HG02763 (cell line): ENCODE measurements around the gene DPF1.
"Not testable (repeated sequence)": the region's sequence is repeated elsewhere in the genome, so short reads cannot be mapped to it uniquely, and the experiment has no call there.

ENCODE experiments used
- ATAC-seq: cut with Tn5 transposase; IDR thresholded peaks from one replicate; pipeline ENCODE4 v1.9.1; 2021; ENCODE audit warnings: mild to moderate bottlenecking, moderate library complexity; ENCODE audit not compliant: unreplicated experiment

DPF1 gene

DNA sequence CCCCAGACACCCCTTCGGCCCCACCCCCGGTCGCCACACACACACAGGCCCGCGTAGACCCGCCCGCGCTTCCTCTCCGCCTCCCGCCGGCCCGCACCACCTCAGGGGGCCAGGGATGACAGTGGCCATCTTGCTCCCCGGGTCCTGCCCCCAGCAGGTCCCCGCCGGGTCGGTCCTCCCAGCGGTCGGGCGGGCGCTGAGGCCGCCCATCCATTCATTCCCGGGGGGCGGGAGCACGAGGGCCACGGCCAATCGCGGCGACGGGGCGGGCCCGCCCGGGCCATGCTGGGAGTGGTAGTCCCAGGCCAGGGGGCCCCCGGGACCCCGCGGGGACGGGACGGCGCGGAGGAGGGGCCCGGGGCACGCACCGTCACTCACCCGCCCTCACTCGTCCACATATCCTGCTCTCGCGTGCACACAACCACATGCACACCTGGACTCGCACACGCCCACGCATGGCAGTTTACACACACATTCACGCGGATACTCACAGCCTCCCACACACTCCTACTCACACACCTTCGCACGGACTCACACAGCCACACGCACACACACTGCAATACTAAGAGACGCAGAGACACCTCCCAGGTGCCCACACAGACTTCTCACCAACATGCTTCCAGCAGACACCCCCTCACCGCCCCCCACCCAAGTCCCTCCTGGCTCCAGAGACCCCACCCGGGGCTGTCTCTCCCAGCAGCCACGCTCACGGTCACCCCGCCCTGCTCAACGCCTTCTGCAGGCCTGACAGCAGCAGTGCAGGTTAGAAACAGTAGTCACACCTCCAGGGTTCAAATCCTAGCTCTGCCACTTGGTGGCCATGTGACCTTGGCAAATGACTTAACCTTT is at the start of gene DPF1:
Gene DPF1 (minus strand): TSS at position 209 of the 849 bp plus-strand sequence. CDS start 80 bp downstream, at position 129.
- ATAC-seq: no peak

GRCh38 chr19:38273499-38273898 is 49.5 kb upstream of the DPF1 start:
- ATAC-seq: no peak

- ATAC-seq: no peak
Observed at GRCh38 chr19:38270587-38271167, 46.7 kb upstream of the DPF1 start.

DNA sequence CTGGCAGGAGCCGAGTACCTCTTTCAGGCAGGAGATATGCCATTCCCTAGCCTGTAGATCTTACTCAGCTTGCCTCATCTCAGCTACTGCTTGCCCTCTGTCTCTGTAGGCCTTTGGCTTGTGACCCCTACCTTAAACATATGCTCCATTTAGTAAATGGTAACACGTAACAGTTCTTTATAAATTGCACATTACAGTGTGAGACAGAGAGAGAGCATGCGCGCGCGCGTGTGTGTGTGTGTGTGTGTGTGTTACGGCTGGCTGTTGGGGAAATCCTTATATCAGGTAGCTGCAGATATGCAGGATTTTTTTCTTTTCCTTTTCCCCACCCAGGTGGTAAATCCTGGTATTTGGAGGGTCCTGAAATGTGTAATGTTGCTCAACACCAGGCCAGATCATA is 44.5 kb upstream of the DPF1 start:
- no peak for ATAC-seq

GRCh38 chr19:38267761-38268483 is 43.9 kb upstream of the DPF1 start:
- no peak for ATAC-seq

- no peak for ATAC-seq
Observed at GRCh38 chr19:38266981-38267597, 43.1 kb upstream of the DPF1 start.

GRCh38 chr19:38265921-38266429 is 42.0 kb upstream of the DPF1 start:
- ATAC-seq: no peak

- ATAC-seq: no peak
Observed at GRCh38 chr19:38265213-38265861, 41.3 kb upstream of the DPF1 start.

DNA sequence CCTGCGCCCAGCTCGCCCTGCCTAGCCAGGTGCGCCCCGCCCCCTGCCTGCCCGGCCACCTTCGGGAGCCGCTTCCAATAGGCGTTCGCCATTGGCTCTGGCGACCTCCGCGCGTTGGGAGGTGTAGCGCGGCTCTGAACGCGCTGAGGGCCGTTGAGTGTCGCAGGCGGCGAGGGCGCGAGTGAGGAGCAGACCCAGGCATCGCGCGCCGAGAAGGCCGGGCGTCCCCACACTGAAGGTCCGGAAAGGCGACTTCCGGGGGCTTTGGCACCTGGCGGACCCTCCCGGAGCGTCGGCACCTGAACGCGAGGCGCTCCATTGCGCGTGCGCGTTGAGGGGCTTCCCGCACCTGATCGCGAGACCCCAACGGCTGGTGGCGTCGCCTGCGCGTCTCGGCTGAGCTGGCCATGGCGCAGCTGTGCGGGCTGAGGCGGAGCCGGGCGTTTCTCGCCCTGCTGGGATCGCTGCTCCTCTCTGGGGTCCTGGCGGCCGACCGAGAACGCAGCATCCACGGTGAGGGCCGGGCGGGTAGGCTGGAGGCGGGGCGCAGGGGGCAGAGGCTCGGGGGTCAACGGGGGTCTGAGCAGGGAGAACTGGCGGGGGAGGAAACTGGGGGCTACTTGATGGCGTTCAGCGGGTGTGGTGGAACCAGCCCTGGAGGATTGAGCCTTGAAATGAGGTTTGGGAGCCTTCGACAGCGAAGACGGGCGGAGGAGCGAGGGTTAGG is 40.6 kb upstream of the DPF1 start, which contains the start of gene SPINT2:
Gene SPINT2 (plus strand): TSS at position 88 of the 727 bp plus-strand sequence. CDS start 320 bp downstream, at position 408.
- no peak for ATAC-seq

GRCh38 chr19:38263689-38264485 is 39.9 kb upstream of the DPF1 start:
- ATAC-seq: no peak

DNA sequence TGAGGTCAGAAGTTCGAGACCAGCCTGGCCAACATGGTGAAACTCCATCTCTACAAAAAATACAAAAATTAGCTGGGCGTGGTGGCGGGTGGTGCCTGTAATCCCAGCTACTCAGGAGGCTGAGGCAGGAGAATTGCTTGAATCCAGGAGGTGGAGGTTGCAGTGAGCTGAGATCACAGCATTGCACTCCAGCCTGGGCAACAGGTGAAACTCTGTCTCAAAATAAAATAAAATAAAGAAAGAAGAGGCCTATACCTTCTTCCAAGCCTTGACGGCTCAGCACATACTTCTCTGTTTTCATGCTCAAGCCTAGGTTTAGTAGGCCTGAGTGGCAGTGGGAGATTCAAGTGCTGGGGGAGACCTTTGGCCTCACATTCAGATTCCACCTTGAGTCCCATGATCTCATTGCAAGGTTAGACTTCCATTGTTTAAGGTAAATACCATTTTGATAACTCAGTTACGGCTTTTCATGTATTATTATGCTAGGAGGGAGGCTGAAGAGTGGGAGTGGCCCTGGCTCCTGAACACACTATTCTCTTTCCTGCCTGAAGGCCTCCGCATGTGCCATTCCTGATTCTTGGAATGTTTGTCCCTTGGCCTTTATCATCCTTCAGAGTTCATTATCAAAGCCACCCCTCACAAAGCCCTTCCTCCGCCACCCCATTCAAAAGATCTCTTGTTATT is 38.7 kb upstream of the DPF1 start:
- ATAC-seq: no peak

DNA sequence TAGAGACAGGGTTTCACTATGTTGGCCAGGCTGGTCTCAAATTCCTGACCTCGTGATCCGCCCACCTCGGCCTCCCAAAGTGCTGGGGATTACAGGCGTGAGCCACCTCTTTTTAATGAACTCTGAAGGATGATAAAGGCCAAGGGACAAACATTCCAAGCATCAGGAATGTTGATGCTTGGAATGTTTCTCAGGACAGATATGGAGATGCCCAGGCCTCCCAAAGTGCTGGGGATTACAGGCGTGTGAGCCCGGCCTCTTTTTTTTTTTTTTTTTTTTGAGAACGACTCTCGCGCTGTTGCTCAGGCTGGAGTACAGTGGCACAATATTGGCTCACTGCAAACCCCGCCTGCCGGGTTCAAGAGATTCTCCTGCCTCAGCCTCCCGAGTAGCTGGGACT is 37.9 kb upstream of the DPF1 start:
- not testable (repeated sequence) for ATAC-seq

- ATAC-seq: no peak
Observed at GRCh38 chr19:38255383-38256014, 31.5 kb upstream of the DPF1 start.

DNA sequence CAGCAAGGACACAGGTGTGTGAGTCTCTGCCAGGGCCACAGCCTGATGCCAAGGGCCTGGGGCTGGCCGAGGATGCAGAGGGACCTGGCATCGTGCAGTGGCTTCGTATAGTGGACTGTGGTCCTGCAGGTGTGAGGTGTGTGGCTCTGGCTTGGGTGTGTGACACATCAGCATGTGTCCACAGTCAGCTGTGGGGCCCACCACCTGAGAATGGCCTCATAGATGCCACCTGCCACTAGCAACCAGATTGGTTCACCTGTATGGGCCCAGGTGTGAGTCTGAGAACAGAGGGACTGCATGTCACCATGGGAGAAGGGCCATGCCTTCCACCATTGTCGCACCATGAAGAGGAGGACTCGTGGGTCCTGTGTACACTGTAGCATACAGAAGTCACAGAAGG is 29.8 kb upstream of the DPF1 start:
- no peak for ATAC-seq

GRCh38 chr19:38252941-38253691 is 29.1 kb upstream of the DPF1 start:
- no peak for ATAC-seq

DNA sequence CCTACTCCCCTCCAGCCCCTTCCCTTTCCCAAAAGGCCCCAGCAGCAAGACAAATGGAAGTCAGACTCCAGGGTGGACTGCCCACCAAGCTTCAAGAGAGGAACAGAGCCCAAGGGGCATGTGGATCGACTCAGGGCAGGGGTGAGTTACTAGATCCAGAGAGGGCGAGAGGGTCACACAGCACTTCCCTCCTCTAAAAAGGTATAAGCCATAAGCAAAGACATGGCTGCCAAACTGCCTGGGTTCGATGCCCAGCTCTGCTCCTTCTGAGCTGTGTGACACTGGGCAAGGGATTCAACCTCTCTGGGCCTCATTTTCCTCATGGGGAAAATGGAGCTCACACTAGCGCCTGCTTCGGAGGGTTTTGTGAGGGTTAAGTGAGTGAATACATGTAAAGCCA is 28.4 kb upstream of the DPF1 start:
- ATAC-seq: no peak

- ATAC-seq: no peak
Observed at GRCh38 chr19:38251564-38252051, 27.6 kb upstream of the DPF1 start.
